Smooth muscle cell (in vitro differentiated cells): ENCODE results near the gene ADCY4. TPM values are rescaled to one million over a fixed set of nuclear protein-coding genes. Genes with fewer than 3 reads are reported as not detected.
A peak's percentile ranks its signal among the peaks of the same experiment; 100 is the strongest.

Source experiments
- DNase-seq: peaks from one replicate; lab custom pipeline; 2025; ENCODE audit not compliant: unreplicated experiment; lab: John Stamatoyannopoulos, UW
- H2AFZ ChIP-seq: fragments of 200-600 bp; sonication (generic); 2 replicates; pipeline ENCODE4 v1.6.0; 2016; ENCODE audit warnings: antibody characterized with exemption, low read depth, mild to moderate bottlenecking
- H3F3A ChIP-seq: fragments of 200-600 bp; sonication (generic); 2 replicates; pipeline ENCODE4 v1.6.0; 2017; ENCODE audit warnings: antibody characterized with exemption, low read depth
- H3K27ac ChIP-seq: fragments of 200-600 bp; sonication (generic); 2 replicates; pipeline ENCODE4 v1.5.1; 2016; ENCODE audit warnings: low read depth, mild to moderate bottlenecking
- H3K27me3 ChIP-seq: fragments of 200-600 bp; sonication (generic); 2 replicates; pipeline ENCODE4 v1.6.1; 2016; ENCODE audit warnings: low read depth, mild to moderate bottlenecking
- H3K36me3 ChIP-seq: fragments of 200-600 bp; sonication (generic); 2 replicates; pipeline ENCODE4 v1.5.1; 2016; ENCODE audit warnings: low read depth
- H3K4me1 ChIP-seq: fragments of 200-600 bp; sonication (generic); 2 replicates; pipeline ENCODE4 v1.5.1; 2016; ENCODE audit warnings: low read depth
- H3K4me2 ChIP-seq: fragments of 200-600 bp; sonication (generic); 2 replicates; pipeline ENCODE4 v1.6.0; 2016; ENCODE audit warnings: mild to moderate bottlenecking
- H3K4me3 ChIP-seq: fragments of 200-600 bp; sonication (generic); 2 replicates; pipeline ENCODE4 v1.5.1; 2016; ENCODE audit warnings: mild to moderate bottlenecking
- H3K79me2 ChIP-seq: fragments of 200-600 bp; sonication (generic); 2 replicates; pipeline ENCODE4 v1.6.0; 2016; ENCODE audit warnings: low read depth, mild to moderate bottlenecking
- H3K9ac ChIP-seq: fragments of 200-600 bp; sonication (generic); 2 replicates; pipeline ENCODE4 v1.6.0; 2016; ENCODE audit warnings: low read depth
- H3K9me3 ChIP-seq: fragments of 200-600 bp; sonication (generic); replicated peaks from 2 replicates; pipeline ENCODE4 v1.5.1; 2016; ENCODE audit warnings: low read depth
- H4K20me1 ChIP-seq: fragments of 200-600 bp; sonication (generic); 2 replicates; pipeline ENCODE4 v1.6.0; 2016; ENCODE audit warnings: low read depth
- CTCF ChIP-seq: fragments of 200-600 bp; sonication (generic); IDR thresholded peaks from 2 replicates; pipeline ENCODE4 v1.5.1; 2017; ENCODE audit warnings: borderline replicate concordance, mild to moderate bottlenecking, antibody characterized with exemption; ENCODE audit not compliant: insufficient read depth, poor library complexity, severe bottlenecking
- WGBS: methylation state at CpG from one replicate; pipeline ENCODE4 v1.1.7; 2016; ENCODE audit warnings: low lambda C conversion rate; 5-methylcytosine and 5-hydroxymethylcytosine counted together
- polyA plus RNA-seq: library from polyadenylated mRNA; unstranded; fragments of >200 nt; fragmentation: Nextera tagmentation; extraction: Ambion mirVana; gene quantifications from 2 replicates; pipeline ENCODE4 v1.2.1, GENCODE V29; 2016
- total RNA-seq: library from RNA; depleted of rRNA; stranded (reverse); fragments of >200 nt; gene quantifications from 2 replicates; pipeline ENCODE4 v1.2.3, GENCODE V29; 2014

The ADCY4 gene
- total and polyA plus RNA-seq, 2 experiments from 2014 or later, result 0.13 TPM; not detected in 1

GRCh38 chr14:24272467-24272866, 62.4 kb downstream of the ADCY4 start:
- no peaks in the 10 kb centered on the region for H3K4me1 ChIP-seq
- H3K9me3 ChIP-seq, result no peaks in the 10 kb centered on the region
- H3K4me3 ChIP-seq, result no peak overlapping the region
- no peaks in the 10 kb centered on the region for H3K36me3 ChIP-seq
- H4K20me1 ChIP-seq, result no peaks in the 10 kb centered on the region
- no peak for TF ChIP-seq CTCF
- H3K4me2 ChIP-seq, result no peak overlapping the region
- no peaks in the 10 kb centered on the region for H3F3A ChIP-seq
- no peak overlapping the region for H3K9ac ChIP-seq
- H2AFZ ChIP-seq, result no peak overlapping the region
- no peak for DNase-seq
- no peaks in the 10 kb centered on the region for H3K79me2 ChIP-seq
- H3K27ac ChIP-seq, result no peak overlapping the region
- 90% methylated on average over 2 of the region's 2 CpGs for WGBS
- H3K27me3 ChIP-seq, result no peaks in the 10 kb centered on the region

GRCh38 chr14:24271834-24272263, 63.0 kb downstream of the ADCY4 start:
- Histone ChIP-seq H3K9me3 (no peaks in the 10 kb centered on the region), H4K20me1 (no peaks in the 10 kb centered on the region), H3K9ac (peak overlapping the region; percentile 98), H3K27ac (no peak overlapping the region), H3K79me2 (no peaks in the 10 kb centered on the region), H3K4me3 (peak overlapping the region; percentile 95), H3K4me1 (no peaks in the 10 kb centered on the region), H3F3A (no peaks in the 10 kb centered on the region), H3K36me3 (no peaks in the 10 kb centered on the region), H3K27me3 (no peaks in the 10 kb centered on the region), H3K4me2 (peak overlapping the region; percentile 97), H2AFZ (peak overlapping the region; percentile 94)
- DNase-seq, result no peak
- no peak for TF ChIP-seq CTCF
- 30% methylated on average over 3 of the region's 3 CpGs for WGBS

- Histone ChIP-seq H3K27ac (peak within 1 kb of the TSS; percentile 90), H3F3A (no peaks in the 10 kb centered on the region), H3K4me2 (peak within 1 kb of the TSS; percentile 97), H3K27me3 (no peaks in the 10 kb centered on the region), H3K9ac (peak within 1 kb of the TSS; percentile 98), H3K9me3 (no peaks in the 10 kb centered on the region), H2AFZ (peak within 1 kb of the TSS; percentile 94), H3K4me1 (no peaks in the 10 kb centered on the region), H3K4me3 (peak within 1 kb of the TSS; percentile 95), H3K36me3 (no peaks in the 10 kb centered on the region), H4K20me1 (no peaks in the 10 kb centered on the region), H3K79me2 (no peaks in the 10 kb centered on the region)
- peak; percentile 64 for TF ChIP-seq CTCF
- 1% methylated on average over 55 of the region's 61 CpGs for WGBS
- peak; percentile 42 for DNase-seq
Observed at GRCh38 chr14:24271134-24271833, 63.6 kb downstream of the ADCY4 start, which contains the start of gene RABGGTA. Gene RABGGTA, minus strand, starts transcription at chr14:24271597. Its CDS starts 482 bp downstream, at chr14:24271115.
